Ovary (tissue), 9 donors: Measurements from ENCODE around the gene NCAPD2. TPM values are rescaled to one million over a fixed set of nuclear protein-coding genes. Genes with fewer than 3 reads are reported as not detected.

Source experiments
- DNase-seq, 5 donors: peaks; one replicate each; pipeline ENCODE4 v3.0.0-alpha.2; 2019 to 2020
- H3K27ac ChIP-seq, 2 donors: fragments of 200-600 bp; one replicate each; pipeline versions ENCODE4 v1.5.1 to v1.8.0; 2019 to 2022
- H3K27me3 ChIP-seq: fragments of 200-600 bp; one replicate; pipeline ENCODE4 v1.8.0; 2022
- H3K36me3 ChIP-seq: fragments of 200-600 bp; sonication (generic); one replicate; pipeline ENCODE4 v1.5.1; 2019
- H3K4me1 ChIP-seq: one replicate; pipeline ENCODE4 v1.8.1; 2013; ENCODE audit warnings: mild to moderate bottlenecking, moderate library complexity; ENCODE audit not compliant: insufficient read depth
- H3K4me3 ChIP-seq: fragments of 200-600 bp; sonication (generic); one replicate; pipeline ENCODE4 v1.5.1; 2017
- H3K9me3 ChIP-seq, 2 donors: fragments of 200-600 bp in 1 of 2; sonication (generic) in 1 of 2; one replicate each; pipeline versions ENCODE4 v1.5.1 to v1.8.1; 2013 to 2019; ENCODE audit warnings: mild to moderate bottlenecking in 1 of 2, moderate library complexity in 1 of 2
- EP300 ChIP-seq: sonication (generic); formaldehyde crosslinking; IDR thresholded peaks from one replicate; pipeline ENCODE4 v1.6.1; 2017; ENCODE audit warnings: antibody characterized with exemption
- POLR2A ChIP-seq: fragments of 450-650 bp; IDR thresholded peaks from one replicate; pipeline ENCODE4 v1.6.1; 2017; ENCODE audit warnings: antibody characterized with exemption, mild to moderate bottlenecking, moderate library complexity
- WGBS, 3 donors: extraction: QIAGEN DNeasy Blood & Tissue Kit in 1 of 3; methylation state at CpG; one replicate each; pipeline versions ENCODE4 v1.1.5 to v1.1.7; 2013 to 2017; 5-methylcytosine and 5-hydroxymethylcytosine counted together
- intact Hi-C, 4 donors: fragments of 100-400 bp; cut with DNase I; formaldehyde crosslinking; loops; one replicate each; pipeline versions ENCODE4 v1.11.0 to v1.15.1; 2022 to 2023
- polyA plus RNA-seq, 2 donors: library from polyadenylated mRNA; stranded (reverse); fragments of 200-250 nt in 1 of 2; fragments of 350-450 nt in 1 of 2; fragmentation: Illumina TruSeq in 1 of 2; extraction: RNeasy Lipid Tissue Mini Kit (QIAGEN cat#74804) in 1 of 2; gene quantifications; one replicate each; pipeline ENCODE4 v1.2.3, GENCODE V29; 2013 to 2014
- total RNA-seq, 7 donors: library from RNA; depleted of rRNA in 2 of 7; stranded (reverse); fragments of >200 nt in 2 of 7; fragmentation: NEBNext Ultra II Directional in 3 of 7; extraction: Animal tissue kit (Norgen Biotek cat#: 25700) in 3 of 7; gene quantifications; one replicate each; pipeline versions ENCODE4 v1.1.0 to v1.2.4, GENCODE V29; 2016 to 2023
- TF ChIP-seq, protein P1 (sequence below), 3 donors: fragments of 450-650 bp in 2 of 3; fragments of 200-600 bp in 1 of 3; IDR thresholded peaks; one replicate each; pipeline versions ENCODE4 v1.5.1 to v1.8.0; 2016 to 2022; ENCODE audit warnings: antibody characterized with exemption in 3 of 3, mild to moderate bottlenecking in 1 of 3
- donor health status: DM: no; HTN: no; CAD: no; lungs with moderate emphysema.
- donor health status: DM: no; HTN: no; CAD: no.
- donor health status: Bipolar disorder and iron deficiency.
- donor health status: DM: yes; HTN: yes; CAD: no.
- donor health status: DM: no; HTN: no; CAD: no.
- donor health status: DM: yes; HTN: yes; CAD: no.

NCAPD2 gene
- total and polyA plus RNA-seq, 9 donors: 8.8 to 19.5 (median 16.4) TPM

DNA sequence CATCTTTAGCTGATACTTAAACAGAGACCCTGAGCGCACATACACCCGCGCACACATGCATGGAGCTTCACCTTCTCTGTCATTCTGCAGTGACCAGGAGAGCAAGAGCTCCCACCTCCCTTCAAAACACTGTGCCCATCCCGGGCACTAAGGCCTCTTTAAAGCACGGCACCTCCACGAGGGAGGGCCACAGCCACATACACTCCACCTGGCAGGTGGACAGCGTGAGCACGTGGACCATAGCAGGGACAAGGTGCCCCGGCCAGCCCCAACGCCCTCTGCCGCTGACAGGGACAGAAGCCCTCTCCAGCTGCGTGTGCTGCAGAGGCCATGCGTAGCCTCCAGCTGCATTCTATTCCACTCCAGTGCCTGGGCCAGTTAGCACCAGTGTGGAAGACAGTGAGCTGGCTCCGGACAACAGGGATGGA, 45.8 kb downstream of the NCAPD2 start:
- WGBS, 3 donors: 68 to 71% (median 70%) methylated on average over 14 of the region's 14 CpGs
- DNase-seq: peak in 1 of 5 donors; percentile 41
- no peak overlapping the region for H3K4me3 ChIP-seq
- no peaks in the 10 kb centered on the region for H3K36me3 ChIP-seq
- intact Hi-C loops: loop anchor here (5.0 to 10.0 kb wide), 4 partner anchors 117 to 215 kb away; no protein-coding TSS in a partner anchor
- H3K9me3 ChIP-seq: no peaks in the 10 kb centered on the region
- TF ChIP-seq POLR2A (no peak), EP300 (no peak)
- TF ChIP-seq, protein P1, sequence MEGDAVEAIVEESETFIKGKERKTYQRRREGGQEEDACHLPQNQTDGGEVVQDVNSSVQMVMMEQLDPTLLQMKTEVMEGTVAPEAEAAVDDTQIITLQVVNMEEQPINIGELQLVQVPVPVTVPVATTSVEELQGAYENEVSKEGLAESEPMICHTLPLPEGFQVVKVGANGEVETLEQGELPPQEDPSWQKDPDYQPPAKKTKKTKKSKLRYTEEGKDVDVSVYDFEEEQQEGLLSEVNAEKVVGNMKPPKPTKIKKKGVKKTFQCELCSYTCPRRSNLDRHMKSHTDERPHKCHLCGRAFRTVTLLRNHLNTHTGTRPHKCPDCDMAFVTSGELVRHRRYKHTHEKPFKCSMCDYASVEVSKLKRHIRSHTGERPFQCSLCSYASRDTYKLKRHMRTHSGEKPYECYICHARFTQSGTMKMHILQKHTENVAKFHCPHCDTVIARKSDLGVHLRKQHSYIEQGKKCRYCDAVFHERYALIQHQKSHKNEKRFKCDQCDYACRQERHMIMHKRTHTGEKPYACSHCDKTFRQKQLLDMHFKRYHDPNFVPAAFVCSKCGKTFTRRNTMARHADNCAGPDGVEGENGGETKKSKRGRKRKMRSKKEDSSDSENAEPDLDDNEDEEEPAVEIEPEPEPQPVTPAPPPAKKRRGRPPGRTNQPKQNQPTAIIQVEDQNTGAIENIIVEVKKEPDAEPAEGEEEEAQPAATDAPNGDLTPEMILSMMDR (IDR thresholded peaks at IDR 0.05): no peak
- H3K4me1 ChIP-seq: peaks cover 7% of the 10 kb centered on the region
- H3K27ac ChIP-seq: peak overlapping the region in 1 of 2 donors; percentile 81
- no peaks in the 10 kb centered on the region for H3K27me3 ChIP-seq

DNA sequence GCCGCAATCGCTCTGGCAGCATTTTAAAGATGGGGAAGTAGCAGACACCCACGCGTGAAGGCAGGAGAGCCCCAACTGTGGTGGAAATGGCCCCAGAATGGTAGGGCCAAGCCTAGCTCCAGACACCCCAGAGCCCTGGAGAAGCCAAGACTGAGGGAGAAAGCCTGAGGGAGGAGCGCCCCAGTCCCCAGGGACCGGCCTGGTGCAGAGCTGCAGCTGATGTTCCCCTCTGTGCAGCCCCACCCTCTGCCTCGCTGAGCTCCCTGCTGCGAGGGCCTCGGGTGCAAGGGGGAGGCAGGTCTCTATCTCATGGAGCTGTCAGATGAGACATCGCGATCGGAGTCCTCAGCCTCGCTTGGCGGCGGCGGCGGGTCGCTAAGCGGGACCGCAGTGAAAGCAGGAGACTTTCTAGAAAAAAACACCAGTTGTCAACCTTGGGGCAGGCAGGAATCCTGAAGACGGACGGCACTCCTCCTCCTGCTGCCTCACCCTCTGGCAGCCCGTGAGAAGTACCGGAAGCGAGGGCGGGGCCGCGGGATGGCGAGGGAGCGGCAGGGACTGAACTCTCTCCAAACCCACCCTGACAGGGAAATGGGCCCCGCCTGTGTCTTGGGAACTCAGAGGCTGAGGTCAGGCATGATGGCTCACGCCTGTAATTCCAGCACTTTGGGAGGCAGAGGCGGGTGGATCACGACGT, 46.4 kb downstream of the NCAPD2 start:
- H3K4me3 ChIP-seq: no peak overlapping the region

DNA sequence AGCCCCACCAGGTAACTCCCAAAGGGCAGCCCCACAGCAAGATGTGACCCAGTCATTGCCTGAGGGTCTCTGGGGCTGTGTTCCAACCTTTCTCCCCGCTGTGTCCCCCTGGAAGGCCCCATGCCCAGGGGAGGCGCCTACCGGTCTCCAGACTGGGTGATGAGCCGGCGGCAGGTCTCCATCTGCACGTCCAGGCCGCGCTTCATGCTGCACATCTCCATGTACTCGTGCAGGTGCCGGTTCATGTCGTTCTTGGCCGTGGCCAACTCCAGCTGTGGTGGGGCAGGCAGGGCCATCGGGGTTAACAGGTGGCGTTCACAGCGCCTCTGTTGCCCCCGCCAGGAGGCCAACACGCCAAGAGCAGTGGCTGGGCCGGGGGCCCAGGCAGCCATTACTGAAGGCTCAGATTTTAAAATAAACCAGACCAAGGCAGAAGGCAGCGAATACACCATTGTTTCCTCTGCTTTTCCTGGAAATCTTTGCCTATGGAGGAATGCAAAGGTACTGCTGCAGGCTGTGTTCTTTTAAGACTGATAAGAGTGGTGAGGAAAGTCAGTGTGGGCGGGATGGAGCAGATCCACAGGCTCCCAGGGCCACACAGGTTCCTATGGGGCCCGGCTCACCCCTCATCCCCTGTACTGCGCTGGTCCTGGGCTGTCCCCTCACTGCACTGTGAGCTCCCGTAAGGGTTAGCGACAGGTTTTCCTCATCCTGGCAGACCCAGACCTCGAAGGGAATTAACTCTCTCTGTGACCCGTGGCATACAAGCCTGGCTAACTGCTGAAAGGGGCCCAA, 47.7 kb downstream of the NCAPD2 start:
- no peaks in the 10 kb centered on the region for H3K9me3 ChIP-seq
- TF ChIP-seq POLR2A (no peak), EP300 (no peak)
- TF ChIP-seq, protein P1 (IDR thresholded peaks at IDR 0.05): no peak
- peak overlapping the region in 1 of 2 donors; percentile 81 for H3K27ac ChIP-seq
- intact Hi-C loops: no loop called here
- H3K27me3 ChIP-seq: no peaks in the 10 kb centered on the region
- H3K4me3 ChIP-seq: no peak overlapping the region
- WGBS, 3 donors: 79 to 84% (median 80%) methylated on average over 25 to 26 of the region's 26 CpGs
- DNase-seq: peak in 1 of 5 donors; percentile 51
- no peaks in the 10 kb centered on the region for H3K36me3 ChIP-seq
- H3K4me1 ChIP-seq: no peaks in the 10 kb centered on the region

More for the DNA sequence above, 46.4 kb downstream of the NCAPD2 start:
- Histone ChIP-seq H3K36me3 (no peaks in the 10 kb centered on the region), H3K27me3 (no peaks in the 10 kb centered on the region), H3K4me1 (peaks cover 7% of the 10 kb centered on the region), H3K27ac (peak overlapping the region; percentile 9 to 81), H3K9me3 (no peaks in the 10 kb centered on the region)
- TF ChIP-seq EP300: no peak
- no peak for TF ChIP-seq POLR2A
- TF ChIP-seq, protein P1 (IDR thresholded peaks at IDR 0.05): no peak
- DNase-seq: peak; percentile 88 to 92 (median 89)
- intact Hi-C loops: no loop called here
- 12 to 14% (median 12%) methylated on average over 35 of the region's 35 CpGs for WGBS, 3 donors

DNA sequence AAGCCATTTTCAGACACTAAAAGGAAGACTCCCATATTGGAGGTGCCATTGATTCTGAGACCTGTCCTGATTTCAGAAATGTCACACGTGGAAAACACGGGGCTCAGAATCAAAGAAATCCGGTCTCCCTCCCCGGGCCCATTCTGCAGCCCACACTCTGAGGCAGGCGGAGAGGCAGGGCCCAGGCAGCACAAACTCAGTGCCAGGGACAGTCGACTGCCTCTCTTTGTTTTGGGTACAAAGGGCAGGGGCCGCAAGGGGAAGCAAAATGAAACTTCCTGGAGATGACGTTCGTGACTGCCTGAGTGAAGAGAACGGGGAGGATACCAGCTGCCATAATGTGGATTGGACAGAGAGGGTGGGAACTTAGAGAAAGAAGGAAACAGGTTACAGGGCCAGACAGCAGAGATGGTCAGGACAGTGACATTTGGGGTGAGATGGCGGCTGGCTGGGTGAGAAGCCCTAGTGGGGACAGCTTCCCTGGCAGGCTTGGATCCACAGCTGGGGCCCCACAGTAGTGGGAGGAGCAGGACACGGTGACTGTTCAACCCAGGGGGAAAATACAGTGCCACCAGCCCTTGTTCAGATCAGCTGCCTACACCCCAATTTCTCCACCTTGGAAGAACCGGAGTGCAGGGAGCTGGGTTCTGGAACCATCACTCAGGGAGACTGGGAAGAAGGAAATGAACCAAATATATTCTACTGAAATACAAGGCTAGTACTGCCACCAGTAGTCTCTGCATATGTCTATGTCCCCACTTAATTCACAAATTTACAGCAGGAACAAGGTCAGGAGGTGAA, 48.5 kb downstream of the NCAPD2 start:
- Histone ChIP-seq H3K4me1 (no peaks in the 10 kb centered on the region), H3K9me3 (no peaks in the 10 kb centered on the region), H3K4me3 (no peak overlapping the region), H3K36me3 (no peaks in the 10 kb centered on the region), H3K27ac (no peak overlapping the region), H3K27me3 (no peaks in the 10 kb centered on the region)
- intact Hi-C loops: no loop called here
- WGBS, 3 donors: 78 to 86% (median 80%) methylated on average over 13 of the region's 13 CpGs
- TF ChIP-seq POLR2A: no peak
- TF ChIP-seq, protein P1 (IDR thresholded peaks at IDR 0.05): no peak
- DNase-seq: no peak
